Measurements from ENCODE around the gene PSAT1. TPM values are rescaled to one million over a fixed set of nuclear protein-coding genes. Genes with fewer than 3 reads are reported as not detected.

The PSAT1 gene
- total and polyA plus RNA-seq, 2 of the 8 experiments (the other 6 are each of a cell fraction or from before 2014, with no cell fraction given), result 204 to 341 TPM

DNA sequence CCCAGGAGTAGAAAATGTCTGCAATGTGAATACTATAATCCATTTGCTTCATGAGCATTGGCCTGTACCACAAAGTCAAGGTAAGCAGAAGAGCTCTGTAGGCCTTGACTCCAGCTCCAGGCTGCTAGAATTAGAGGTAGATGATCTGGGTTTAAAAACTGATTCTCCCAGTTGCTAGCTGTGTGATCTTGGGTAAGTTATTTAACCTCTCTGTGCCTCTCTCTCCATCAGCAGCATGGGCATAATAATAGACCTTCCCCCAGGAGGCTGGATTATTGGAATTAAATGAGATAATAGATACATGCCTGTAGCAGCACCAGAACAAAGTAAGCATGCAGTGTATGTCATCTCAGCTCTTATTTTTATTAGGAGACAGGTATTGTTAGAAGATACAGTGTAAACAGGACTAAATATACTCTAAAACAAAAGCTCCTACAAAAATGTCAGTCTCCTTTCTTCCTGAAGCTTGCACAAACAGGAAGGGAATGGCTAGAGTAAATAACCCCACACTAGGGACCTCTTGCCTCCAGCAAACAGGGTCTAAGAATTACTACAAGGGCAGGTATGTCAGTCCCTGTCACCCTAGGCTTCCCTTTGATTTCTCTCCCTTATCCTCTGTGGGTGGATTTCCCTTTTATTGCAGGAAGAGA lies 57.5 kb downstream of the PSAT1 start (continued):
- TF ChIP-seq SIX5 (IDR thresholded peaks at IDR 0.05; ENCODE audit: low read depth, low read length) (no peak), ASH2L (IDR thresholded peaks at IDR 0.05; ENCODE audit: low read length) (no peak)

All from H1 (cell line).